Endothelial cell of umbilical vein (primary cell): ENCODE measurements around the gene ADIPOR2. TPM values are rescaled to one million over a fixed set of nuclear protein-coding genes. Genes with fewer than 3 reads are reported as not detected.
A peak's percentile ranks its signal among the peaks of the same experiment; 100 is the strongest.

ENCODE experiments used
- BruUV-seq: library from RNA; stranded (reverse); fragments of 400-500 nt; replicated peaks from 2 replicates; lab custom pipeline; 2021; lab: Mats Ljungman, UMichigan
- CTCF ChIA-PET: fragments of 300-600, 350-600 bp; sonication (Branson Sonifier 250); formaldehyde crosslinking; loops from one replicate; lab custom pipeline; 2021; ENCODE audit warnings: antibody characterized with exemption, inconsistent platforms; lab: Charles Lee
- POLR2A ChIA-PET: fragments of 300-600, 350-600 bp; sonication (Branson Sonifier 250); formaldehyde crosslinking; loops from one replicate; lab custom pipeline; 2021; ENCODE audit warnings: antibody characterized with exemption, inconsistent platforms; lab: Charles Lee
- DNase-seq: peaks from one replicate; pipeline ENCODE4 v3.0.0-alpha.2; 2011; ENCODE audit warnings: low read depth, low spot score
- FAIRE-seq: peaks from 2 replicates; lab custom pipeline; 2011; peaks lifted over from hg19 to GRCh38; lab: Jason Lieb, UNC
- H2AFZ ChIP-seq: 2 replicates; pipeline ENCODE4 v1.6.0; 2012; ENCODE audit warnings: low read depth, low read length, control low read depth, inconsistent platforms
- H3K27ac ChIP-seq: 2 replicates; pipeline ENCODE4 v1.5.1; 2011; ENCODE audit warnings: low read depth, mild to moderate bottlenecking, control low read depth, low read length, moderate library complexity; ENCODE audit not compliant: insufficient read depth
- H3K27me3 ChIP-seq, 2 experiments: 2 replicates each; pipeline versions ENCODE4 v1.6.0 to v1.6.1; 2011; ENCODE audit warnings: low read length in 2 of 2, mixed read lengths in 1 of 2; ENCODE audit not compliant: control insufficient read depth in 2 of 2, insufficient read depth in 2 of 2
- H3K36me3 ChIP-seq, 2 experiments: 2 replicates in 1 of 2; 3 replicates in 1 of 2; pipeline ENCODE4 v1.5.1; 2011; ENCODE audit warnings: low read length in 2 of 2, mild to moderate bottlenecking in 1 of 2, moderate library complexity in 1 of 2; ENCODE audit not compliant: control insufficient read depth in 2 of 2, insufficient read depth in 2 of 2; ENCODE audit errors: extremely low read depth in 1 of 2
- H3K4me1 ChIP-seq: 3 replicates; pipeline ENCODE4 v1.5.1; 2011; ENCODE audit warnings: mild to moderate bottlenecking, low read length; ENCODE audit not compliant: control insufficient read depth, insufficient read depth; ENCODE audit errors: extremely low read depth
- H3K4me2 ChIP-seq: 2 replicates; pipeline ENCODE4 v1.6.1; 2011; ENCODE audit warnings: low read length, control low read depth, mixed read lengths; ENCODE audit not compliant: insufficient read depth
- H3K4me3 ChIP-seq, 3 experiments: fragments of 200-600 bp in 1 of 3; sonication (generic), shearing (Covaris generic) in 1 of 3; replicated peaks in 1 of 3; 2 replicates each; pipeline ENCODE4 v1.5.1; 2011 to 2016; ENCODE audit warnings: control low read depth in 3 of 3, low read length in 3 of 3, mild to moderate bottlenecking in 2 of 3, inconsistent platforms in 1 of 3, low read depth in 1 of 3, moderate library complexity in 1 of 3; ENCODE audit not compliant: insufficient read depth in 1 of 3
- H3K79me2 ChIP-seq: 2 replicates; pipeline ENCODE4 v1.6.0; 2012; ENCODE audit warnings: low read length, inconsistent platforms; ENCODE audit not compliant: control insufficient read depth, insufficient read depth
- H3K9ac ChIP-seq: replicated peaks from 2 replicates; pipeline ENCODE3; 2011; ENCODE audit warnings: low read length, control low read depth; ENCODE audit not compliant: insufficient read depth; ENCODE audit errors: extremely low read depth
- H3K9me1 ChIP-seq: replicated peaks from 3 replicates; pipeline ENCODE4 v1.6.0; 2011; ENCODE audit warnings: mild to moderate bottlenecking, low read length; ENCODE audit not compliant: control insufficient read depth, insufficient read depth; ENCODE audit errors: extremely low read depth
- H3K9me3 ChIP-seq: replicated peaks from 2 replicates; pipeline ENCODE4 v1.5.1; 2012; ENCODE audit warnings: low read length, inconsistent platforms; ENCODE audit not compliant: control insufficient read depth, insufficient read depth
- H4K20me1 ChIP-seq: replicated peaks from 2 replicates; pipeline ENCODE3; 2011; ENCODE audit warnings: mild to moderate bottlenecking, low read length; ENCODE audit not compliant: control insufficient read depth, insufficient read depth; ENCODE audit errors: extremely low read depth
- EZH2 ChIP-seq: IDR thresholded peaks from 2 replicates; pipeline ENCODE4 v1.6.1; 2012; ENCODE audit warnings: borderline replicate concordance, low read depth, mild to moderate bottlenecking, moderate library complexity, low read length, inconsistent platforms; ENCODE audit not compliant: severe bottlenecking
- MYC ChIP-seq: IDR thresholded peaks from one replicate; pipeline ENCODE4 v1.6.1; 2011; ENCODE audit warnings: mild to moderate bottlenecking, low read depth, low read length
- POLR2AphosphoS5 ChIP-seq: IDR thresholded peaks from 2 replicates; pipeline ENCODE4 v1.6.1; 2012; ENCODE audit warnings: low read depth, mild to moderate bottlenecking, control low read depth, low read length, moderate library complexity; ENCODE audit not compliant: insufficient read depth
- dilution Hi-C: fragments of 300-500 bp; cut with MboI; formaldehyde crosslinking; loops from one replicate; pipeline ENCODE4 v1.15.0; 2019; ENCODE audit warnings: low sequenced_read_pairs; ENCODE audit not compliant: extremely low pct_ligation_motif_present
- intact Hi-C: fragments of 100-400 bp; cut with micrococcal nuclease; formaldehyde crosslinking; loops from one replicate; pipeline ENCODE4 v1.10.0; 2022
- polyA plus RNA-seq, 4 experiments: library from polyadenylated mRNA; depleted of rRNA in 3 of 4; stranded (reverse) in 3 of 4; unstranded in 1 of 4; fragments of >200 nt; gene quantifications; 2 replicates each; pipeline versions ENCODE4 v1.2.1 to v1.2.3, GENCODE V29; 2011 to 2012; ENCODE audit warnings: missing spikeins in 1 of 4
- total RNA-seq: library from RNA; stranded (reverse); gene quantifications from 2 replicates; pipeline ENCODE4 v1.2.3, GENCODE V29; 2021
- TF ChIP-seq, protein P1 (sequence below): IDR thresholded peaks from 2 replicates; pipeline ENCODE4 v1.6.1; 2011; ENCODE audit not compliant: insufficient read depth, insufficient read length

Gene ADIPOR2
- total and polyA plus RNA-seq, 2 donors (not counting 3 experiments of a cell fraction or from before 2014, with no cell fraction given) = 22.5 to 57.3 TPM

DNA sequence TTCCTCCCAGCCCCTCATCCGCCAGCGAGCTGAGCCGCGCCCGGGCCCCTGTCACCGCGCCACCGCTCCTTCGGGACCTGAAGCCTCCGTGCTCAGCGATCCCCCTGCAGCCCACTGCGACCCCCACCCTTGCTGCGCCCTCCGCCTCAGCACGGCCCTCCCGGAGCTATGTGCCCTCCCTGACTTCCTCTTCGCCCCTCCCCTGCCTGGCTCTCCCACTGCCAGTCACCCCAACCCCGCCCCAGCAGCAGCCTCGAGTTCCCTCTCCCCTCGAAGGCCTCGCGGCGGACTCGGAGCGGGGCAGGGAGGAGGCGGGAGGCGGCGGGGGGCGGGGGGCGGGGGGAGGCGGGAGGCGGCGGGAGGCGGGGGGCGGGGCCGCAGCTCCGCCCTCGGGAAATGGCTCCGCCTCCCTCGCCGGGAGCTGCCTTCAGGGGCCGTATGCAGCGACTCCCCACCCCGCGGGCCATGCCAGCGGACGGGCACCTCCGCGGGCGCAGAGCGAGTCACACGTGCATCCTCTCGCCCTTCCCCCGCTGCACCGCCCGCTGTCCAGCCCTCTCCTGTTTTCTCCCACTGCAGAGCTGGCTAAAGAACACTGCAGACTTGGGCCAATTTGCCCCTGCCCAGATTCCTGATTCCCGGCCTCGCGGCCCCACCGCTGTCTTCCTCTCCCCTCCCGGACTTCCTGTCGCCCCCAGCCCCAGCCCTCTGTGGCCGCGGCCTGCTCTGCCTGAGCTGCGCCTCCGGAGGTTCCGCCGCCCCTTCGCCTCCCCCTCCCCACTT lies 29.1 kb upstream of the ADIPOR2 start:
- no peak for TF ChIP-seq EZH2
- peak; percentile 93 for TF ChIP-seq MYC
- TF ChIP-seq POLR2AphosphoS5 = peak; percentile 86
- TF ChIP-seq, protein P1, sequence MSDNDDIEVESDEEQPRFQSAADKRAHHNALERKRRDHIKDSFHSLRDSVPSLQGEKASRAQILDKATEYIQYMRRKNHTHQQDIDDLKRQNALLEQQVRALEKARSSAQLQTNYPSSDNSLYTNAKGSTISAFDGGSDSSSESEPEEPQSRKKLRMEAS = peak; percentile 91
- H2AFZ ChIP-seq = peak overlapping the region; percentile 68
- POLR2A ChIA-PET = interaction anchor here (0.8 to 1.3 kb wide), 4 partner anchors 19 to 130 kb away, joined by 3 to 8 read pairs (median 5); partner anchors contain the start of gene ADIPOR2

More for the DNA sequence above, 29.1 kb upstream of the ADIPOR2 start:
- H4K20me1 ChIP-seq = no peaks in the 10 kb centered on the region
- H3K27me3 ChIP-seq = no peaks in the 10 kb centered on the region
- H3K4me3 ChIP-seq = peak overlapping the region in 1 of 3 experiments; percentile 37
- BruUV-seq = no TSS peak
- intact Hi-C loops (loop anchor here (1.0 kb wide), 2 partner anchors 20 to 29 kb away; no protein-coding TSS in a partner anchor), dilution Hi-C loops (no loop called here)
- peak overlapping the region; percentile 43 for H3K4me2 ChIP-seq
- CTCF ChIA-PET = interaction anchor here (1.4 to 4.9 kb wide), 6 partner anchors 9 to 278 kb away, joined by 3 to 89 read pairs (median 16); no protein-coding TSS in a partner anchor
- H3K9me1 ChIP-seq = no peaks in the 10 kb centered on the region
- H3K9ac ChIP-seq = no peak overlapping the region
- no peaks in the 10 kb centered on the region for H3K9me3 ChIP-seq
- FAIRE-seq (peak; percentile 82), DNase-seq (peak; percentile 90)
- no peaks in the 10 kb centered on the region for H3K79me2 ChIP-seq
- no peaks in the 10 kb centered on the region for H3K36me3 ChIP-seq
- H3K4me1 ChIP-seq = peaks cover 13% of the 10 kb centered on the region
- H3K27ac ChIP-seq = no peak overlapping the region
